ENCODE results near the gene PXMP2. TPM values are rescaled to one million over a fixed set of nuclear protein-coding genes. Genes with fewer than 3 reads are reported as not detected.

The PXMP2 gene
- total RNA-seq, 1 experiment from 2014 or later, result 17.8 TPM

- H3K4ac ChIP-seq (ENCODE audit: low read depth, low read length), result no peak overlapping the region
- no peaks in the 10 kb centered on the region for H3K27me3 Mint-ChIP-seq (ENCODE audit: low read depth)
- H4K5ac ChIP-seq (ENCODE audit: insufficient read length, low read depth, low read length), result no peak overlapping the region
- H3K56ac ChIP-seq (ENCODE audit: insufficient read length, low read depth, low read length), result no peak overlapping the region
- no peak overlapping the region for H3K27ac ChIP-seq (ENCODE audit: insufficient read length, low read depth, low read length)
- no peak overlapping the region for H2AFZ ChIP-seq (ENCODE audit: low read length)
- H3K23me2 ChIP-seq (ENCODE audit: insufficient read length, low read depth, low read length, poor library complexity, severe bottlenecking), result no peaks in the 10 kb centered on the region
- H2BK20ac ChIP-seq (ENCODE audit: low read depth, low read length, poor library complexity, severe bottlenecking), result no peak overlapping the region
- H3K9ac ChIP-seq (ENCODE audit: extremely low read depth, insufficient read length, low read length), result no peak overlapping the region
- H2BK15ac ChIP-seq (ENCODE audit: low read depth, low read length), result no peak overlapping the region
- peaks cover 2% of the 10 kb centered on the region for H4K20me1 ChIP-seq (ENCODE audit: control insufficient read depth, insufficient read depth, insufficient read length)
- no peak for DNase-seq
- H3K27ac Mint-ChIP-seq, result no peak overlapping the region
- no peaks in the 10 kb centered on the region for H3K4me1 ChIP-seq (ENCODE audit: insufficient read depth, low read length)
- H3K4me1 Mint-ChIP-seq, result no peaks in the 10 kb centered on the region
- no peak overlapping the region for H2BK12ac ChIP-seq (ENCODE audit: insufficient read length, low read depth, low read length)
- no peaks in the 10 kb centered on the region for H3K9me3 Mint-ChIP-seq
- H3K79me2 ChIP-seq (ENCODE audit: insufficient read depth, low read length), result no peaks in the 10 kb centered on the region; the same call in 1 of the 2 replicates
- H3K9me3 ChIP-seq (ENCODE audit: control insufficient read depth, low read depth, low read length), result no peaks in the 10 kb centered on the region
- no peak overlapping the region for H2BK5ac ChIP-seq (ENCODE audit: insufficient read length, low read length)
- H3K4me3 Mint-ChIP-seq, result no peak overlapping the region
- H3K23ac ChIP-seq (ENCODE audit: insufficient read length, low read depth, low read length), result no peak overlapping the region
- no peak overlapping the region for H3T11ph ChIP-seq (ENCODE audit: low read length)
- no peak overlapping the region for H3K14ac ChIP-seq (ENCODE audit: insufficient read depth, low read length)
- no peak overlapping the region for H2BK120ac ChIP-seq (ENCODE audit: low read depth, low read length, poor library complexity, severe bottlenecking)
- H4K91ac ChIP-seq (ENCODE audit: insufficient read length, low read depth, low read length), result no peak overlapping the region
- no peaks in the 10 kb centered on the region for H3K27me3 ChIP-seq (ENCODE audit: insufficient read depth, low read length)
- TF ChIP-seq CTCF (conservative IDR thresholded peaks at IDR 0.05), result no peak
- no peak overlapping the region for H2AK5ac ChIP-seq (ENCODE audit: insufficient read length, low read length)
- H3K4me2 ChIP-seq (ENCODE audit: insufficient read depth, insufficient read length, low read length), result no peak overlapping the region
- H3K79me1 ChIP-seq (ENCODE audit: insufficient read depth, low read depth, low read length, poor library complexity, severe bottlenecking), result no peaks in the 10 kb centered on the region
- H3K36me3 Mint-ChIP-seq (ENCODE audit: insufficient read depth in 1 of 3, low read depth in 3 of 3), result peaks cover 61 to 93% (median 81%) of the 10 kb centered on the region in 3 experiments; a peak in 6 of 7 replicates
- H4K8ac ChIP-seq (replicated peaks; ENCODE audit: insufficient read length, low read depth, low read length), result no peak overlapping the region
- WGBS (ENCODE audit: extremely low coverage, insufficient read length, low lambda C conversion rate), result no CpG with 5 or more reads among the region's 22 CpGs
- H3K18ac ChIP-seq (ENCODE audit: insufficient read length, low read depth, low read length), result no peak overlapping the region
These were observed 60.5 kb downstream of the PXMP2 start for GRCh38 chr12:132747896-132748295.

Measured in H9 (cell line).